ENCODE measurements around the gene POMGNT1. TPM values are rescaled to one million over a fixed set of nuclear protein-coding genes. Genes with fewer than 3 reads are reported as not detected.
A peak's percentile ranks its signal among the peaks of the same experiment; 100 is the strongest.
"Not testable (repeated sequence)": the region's sequence is repeated elsewhere in the genome, so short reads cannot be mapped to it uniquely, and the experiment has no call there.

Gene POMGNT1
- total and polyA plus RNA-seq, 5 donors from 2014 or later = 28.9 to 35.8 (median 32.5) TPM

DNA sequence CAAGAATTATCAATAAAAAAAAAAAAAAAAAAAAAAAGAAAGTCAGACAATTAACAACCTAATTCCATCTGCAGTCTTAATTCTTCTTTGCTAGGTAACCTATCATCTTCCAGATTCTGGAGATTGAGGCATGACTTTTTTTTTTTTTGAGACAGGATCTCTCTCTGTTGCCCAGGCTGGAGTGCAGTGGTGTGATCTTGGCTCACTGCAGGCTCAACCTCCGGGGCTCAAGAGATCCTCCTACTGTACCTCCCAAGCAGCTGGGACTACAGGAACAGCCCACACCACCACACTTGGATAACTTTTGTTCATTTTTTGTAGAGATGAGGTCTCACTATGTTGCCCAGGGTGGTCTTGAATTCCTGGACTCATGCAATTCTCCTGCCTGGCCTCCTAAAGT, 44.7 kb upstream of the POMGNT1 start:
- Mint-ChIP-seq H3K4me3 (no peak overlapping the region), H3K36me3 (no peaks in the 10 kb centered on the region), H3K27ac (no peak overlapping the region), H3K27me3 (peaks cover 4% of the 10 kb centered on the region), H3K4me1 (peaks cover 0 to 18% (median 9%) of the 10 kb centered on the region in 4 donors), H3K9me3 (peaks cover 0 to 2% (median 0%) of the 10 kb centered on the region in 7 donors)
- H3K36me3 ChIP-seq (ENCODE audit: control insufficient read depth, insufficient read depth, low read length) = no peaks in the 10 kb centered on the region
- H3K9me3 ChIP-seq (ENCODE audit: control insufficient read depth in 2 of 2, low read length in 2 of 2) = no peaks in the 10 kb centered on the region
- H3K4me3 ChIP-seq (ENCODE audit: low read depth, low read length) = no peak overlapping the region
- no peaks in the 10 kb centered on the region for H3K27me3 ChIP-seq (ENCODE audit: control insufficient read depth, insufficient read depth, low read length)
- DNase-seq (no peak), ATAC-seq (ENCODE audit: low read depth in 2 of 2) (no peak)
- H3K27ac ChIP-seq (ENCODE audit: insufficient read depth, low read length, poor library complexity, severe bottlenecking) = no peak overlapping the region
- H3K4me1 ChIP-seq (ENCODE audit: control insufficient read depth, insufficient read depth, low read length, poor library complexity, severe bottlenecking) = peaks cover 12% of the 10 kb centered on the region

DNA sequence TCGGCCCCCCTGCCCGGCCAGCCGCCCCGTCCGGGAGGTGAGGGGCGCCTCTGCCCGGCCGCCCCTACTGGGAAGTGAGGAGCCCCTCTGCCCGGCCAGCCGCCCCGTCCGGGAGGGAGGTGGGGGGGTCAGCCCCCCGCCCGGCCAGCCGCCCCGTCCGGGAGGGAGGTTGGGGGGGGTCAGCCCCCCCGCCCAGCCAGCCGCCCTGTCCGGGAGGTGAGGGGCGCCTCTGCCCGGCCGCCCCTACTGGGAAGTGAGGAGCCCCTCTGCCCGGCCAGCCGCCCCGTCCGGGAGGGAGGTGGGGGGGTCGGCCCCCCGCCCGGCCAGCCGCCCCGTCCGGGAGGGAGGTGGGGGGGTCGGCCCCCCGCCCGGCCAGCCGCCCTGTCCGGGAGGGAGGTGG, 43.5 kb upstream of the POMGNT1 start:
- not testable (repeated sequence) for H3K9me3 Mint-ChIP-seq; ATAC-seq (ENCODE audit: low read depth in 2 of 2); H3K27me3 Mint-ChIP-seq; H3K4me1 ChIP-seq (ENCODE audit: control insufficient read depth, insufficient read depth, low read length, poor library complexity, severe bottlenecking); DNase-seq; H3K27ac Mint-ChIP-seq; H3K4me3 ChIP-seq (ENCODE audit: low read depth, low read length); H3K4me3 Mint-ChIP-seq; H3K4me1 Mint-ChIP-seq; H3K9me3 ChIP-seq (ENCODE audit: control insufficient read depth in 2 of 2, low read length in 2 of 2); H3K27ac ChIP-seq (ENCODE audit: insufficient read depth, low read length, poor library complexity, severe bottlenecking); H3K36me3 Mint-ChIP-seq; H3K36me3 ChIP-seq (ENCODE audit: control insufficient read depth, insufficient read depth, low read length); H3K27me3 ChIP-seq (ENCODE audit: control insufficient read depth, insufficient read depth, low read length)

DNA sequence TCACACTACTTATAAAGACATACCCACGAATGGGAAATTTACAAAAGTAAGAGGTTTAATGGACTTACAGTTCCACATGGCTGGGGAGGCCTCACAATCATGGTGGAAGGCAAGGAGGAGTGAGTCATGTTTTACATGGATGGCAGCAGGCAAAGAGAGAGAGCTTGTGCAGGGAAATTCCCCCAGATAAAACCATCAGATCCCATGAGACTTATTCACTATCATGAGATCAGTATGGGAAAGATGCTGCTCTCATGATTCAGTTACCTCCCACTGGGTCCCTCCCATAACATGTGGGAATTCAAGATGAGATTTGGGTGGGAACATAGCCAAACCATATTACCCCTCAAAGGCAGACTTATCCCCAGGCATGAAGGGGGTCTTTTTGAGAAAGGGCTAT, 40.6 kb upstream of the POMGNT1 start:
- H3K27ac ChIP-seq (ENCODE audit: insufficient read depth, low read length, poor library complexity, severe bottlenecking); H3K36me3 Mint-ChIP-seq; H3K9me3 Mint-ChIP-seq; H3K4me3 Mint-ChIP-seq; ATAC-seq (ENCODE audit: low read depth in 2 of 2); H3K4me3 ChIP-seq (ENCODE audit: low read depth, low read length); H3K27me3 Mint-ChIP-seq; H3K27me3 ChIP-seq (ENCODE audit: control insufficient read depth, insufficient read depth, low read length); H3K36me3 ChIP-seq (ENCODE audit: control insufficient read depth, insufficient read depth, low read length); H3K9me3 ChIP-seq (ENCODE audit: control insufficient read depth in 2 of 2, low read length in 2 of 2); DNase-seq; H3K4me1 ChIP-seq (ENCODE audit: control insufficient read depth, insufficient read depth, low read length, poor library complexity, severe bottlenecking); H3K27ac Mint-ChIP-seq; H3K4me1 Mint-ChIP-seq: not testable (repeated sequence)

DNA sequence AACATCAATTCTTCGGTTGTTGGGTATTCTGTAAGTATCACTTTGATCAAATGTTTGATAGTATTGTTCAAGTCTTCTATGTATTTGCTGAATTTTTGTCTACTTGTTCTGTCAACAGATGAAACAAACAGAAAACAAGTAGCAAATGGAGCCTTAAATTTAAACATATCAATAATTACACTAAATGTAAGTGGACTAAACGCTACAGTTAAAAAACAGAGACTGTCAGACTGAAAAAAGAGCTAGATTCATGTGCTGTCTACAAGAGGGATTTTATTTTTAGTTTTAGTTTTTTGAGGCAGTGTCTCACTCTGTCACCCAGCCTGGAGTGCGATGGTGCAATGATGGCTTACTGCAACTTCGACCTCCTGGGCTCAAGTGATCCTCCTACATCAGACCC, 38.6 kb upstream of the POMGNT1 start:
- no peak overlapping the region for H3K4me3 ChIP-seq (ENCODE audit: low read depth, low read length)
- peaks cover 0 to 5% of the 10 kb centered on the region in 2 experiments for H3K9me3 ChIP-seq (ENCODE audit: control insufficient read depth in 2 of 2, low read length in 2 of 2)
- H3K4me3 Mint-ChIP-seq = no peak overlapping the region
- ATAC-seq (ENCODE audit: low read depth in 2 of 2) (no peak), DNase-seq (no peak)
- peaks cover 9% of the 10 kb centered on the region for H3K27me3 Mint-ChIP-seq
- no peaks in the 10 kb centered on the region for H3K36me3 Mint-ChIP-seq
- peaks cover 3% of the 10 kb centered on the region for H3K27me3 ChIP-seq (ENCODE audit: control insufficient read depth, insufficient read depth, low read length)
- no peak overlapping the region for H3K27ac ChIP-seq (ENCODE audit: insufficient read depth, low read length, poor library complexity, severe bottlenecking)
- peaks cover 0 to 3% (median 0%) of the 10 kb centered on the region in 7 donors for H3K9me3 Mint-ChIP-seq
- H3K4me1 ChIP-seq (ENCODE audit: control insufficient read depth, insufficient read depth, low read length, poor library complexity, severe bottlenecking) = no peaks in the 10 kb centered on the region
- H3K4me1 Mint-ChIP-seq = no peaks in the 10 kb centered on the region
- H3K36me3 ChIP-seq (ENCODE audit: control insufficient read depth, insufficient read depth, low read length) = no peaks in the 10 kb centered on the region
- no peak overlapping the region for H3K27ac Mint-ChIP-seq

DNA sequence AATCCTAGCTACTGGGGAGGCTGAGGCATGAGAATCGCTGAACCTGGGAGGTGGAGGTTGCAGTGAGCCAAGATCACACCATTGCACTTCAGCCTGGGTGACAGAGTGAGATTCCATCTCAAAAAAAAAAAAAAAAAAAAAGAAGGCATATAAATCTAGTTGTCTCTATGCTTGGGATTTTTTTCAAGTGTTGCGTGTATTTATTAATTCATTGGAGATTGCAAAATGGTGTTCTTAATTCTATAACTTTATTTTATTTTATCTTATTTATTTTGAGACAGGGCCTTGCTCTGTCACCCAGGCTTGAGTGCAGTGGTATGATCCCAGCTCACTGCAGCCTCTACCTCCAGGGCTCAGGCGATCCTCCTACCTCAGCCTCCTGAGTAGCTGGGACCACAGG, 33.0 kb upstream of the POMGNT1 start:
- H3K9me3 Mint-ChIP-seq; H3K27me3 Mint-ChIP-seq; H3K4me1 ChIP-seq (ENCODE audit: control insufficient read depth, insufficient read depth, low read length, poor library complexity, severe bottlenecking); H3K36me3 ChIP-seq (ENCODE audit: control insufficient read depth, insufficient read depth, low read length); H3K4me1 Mint-ChIP-seq; H3K27me3 ChIP-seq (ENCODE audit: control insufficient read depth, insufficient read depth, low read length); H3K27ac ChIP-seq (ENCODE audit: insufficient read depth, low read length, poor library complexity, severe bottlenecking); H3K27ac Mint-ChIP-seq; H3K36me3 Mint-ChIP-seq; H3K4me3 Mint-ChIP-seq; H3K9me3 ChIP-seq (ENCODE audit: control insufficient read depth in 2 of 2, low read length in 2 of 2); DNase-seq; H3K4me3 ChIP-seq (ENCODE audit: low read depth, low read length); ATAC-seq (ENCODE audit: low read depth in 2 of 2): not testable (repeated sequence)

DNA sequence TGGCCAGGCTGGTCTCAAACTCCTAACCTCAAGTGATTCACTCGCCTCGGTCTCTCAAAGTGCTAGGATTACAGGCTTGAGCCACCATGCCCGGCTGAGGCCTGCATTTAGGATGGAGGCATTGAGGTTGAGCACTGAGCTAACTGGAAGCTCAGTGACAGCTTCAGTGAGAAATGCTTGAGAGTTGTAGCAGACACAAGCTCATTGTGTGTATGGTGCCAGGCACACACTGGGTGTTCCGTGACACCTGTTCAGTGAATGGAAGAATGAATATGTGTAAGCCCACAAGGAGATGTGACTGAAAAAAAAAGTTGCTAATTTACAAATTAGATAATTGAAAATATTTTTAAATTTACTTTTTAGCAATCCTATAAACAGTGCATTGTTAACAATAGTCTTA, 26.7 kb upstream of the POMGNT1 start:
- Histone ChIP-seq H3K4me1 (ENCODE audit: control insufficient read depth, insufficient read depth, low read length, poor library complexity, severe bottlenecking) (no peaks in the 10 kb centered on the region), H3K27ac (ENCODE audit: insufficient read depth, low read length, poor library complexity, severe bottlenecking) (no peak overlapping the region), H3K27me3 (ENCODE audit: control insufficient read depth, insufficient read depth, low read length) (no peaks in the 10 kb centered on the region), H3K36me3 (ENCODE audit: control insufficient read depth, insufficient read depth, low read length) (no peaks in the 10 kb centered on the region), H3K4me3 (ENCODE audit: low read depth, low read length) (no peak overlapping the region), H3K9me3 (ENCODE audit: control insufficient read depth in 2 of 2, low read length in 2 of 2) (no peaks in the 10 kb centered on the region)
- Mint-ChIP-seq H3K27ac (no peak overlapping the region), H3K36me3 (no peaks in the 10 kb centered on the region), H3K4me1 (peaks cover 0 to 12% (median 2%) of the 10 kb centered on the region in 4 donors), H3K27me3 (peaks cover 8% of the 10 kb centered on the region), H3K9me3 (no peaks in the 10 kb centered on the region), H3K4me3 (no peak overlapping the region)
- ATAC-seq (ENCODE audit: low read depth in 2 of 2) (no peak), DNase-seq (no peak)

DNA sequence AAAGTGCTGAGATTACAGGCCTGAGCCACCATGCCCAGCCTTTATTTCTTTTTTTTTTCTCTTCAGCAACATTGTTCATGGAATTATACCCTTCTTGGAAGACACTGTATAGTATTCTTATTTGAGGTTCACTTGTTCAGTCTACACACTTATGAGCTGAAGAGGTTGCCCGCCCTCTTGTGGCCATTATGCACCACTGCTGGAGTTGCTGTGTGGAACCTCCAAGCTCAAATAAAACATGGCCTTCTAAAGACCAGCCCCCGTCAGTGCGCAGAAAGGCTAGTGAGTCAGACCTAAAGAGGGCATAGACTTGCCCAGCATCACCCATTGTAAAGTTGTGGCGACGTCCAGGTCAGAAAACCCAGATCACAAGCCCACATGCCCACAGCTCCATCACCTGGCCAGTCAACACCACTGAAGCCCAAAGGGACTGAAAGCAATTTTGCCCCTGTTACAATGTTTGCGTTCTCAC, 25.3 kb upstream of the POMGNT1 start:
- Histone ChIP-seq H3K4me1 (ENCODE audit: control insufficient read depth, insufficient read depth, low read length, poor library complexity, severe bottlenecking) (no peaks in the 10 kb centered on the region), H3K27ac (ENCODE audit: insufficient read depth, low read length, poor library complexity, severe bottlenecking) (no peak overlapping the region), H3K9me3 (ENCODE audit: control insufficient read depth in 2 of 2, low read length in 2 of 2) (no peaks in the 10 kb centered on the region), H3K4me3 (ENCODE audit: low read depth, low read length) (no peak overlapping the region), H3K36me3 (ENCODE audit: control insufficient read depth, insufficient read depth, low read length) (no peaks in the 10 kb centered on the region), H3K27me3 (ENCODE audit: control insufficient read depth, insufficient read depth, low read length) (no peaks in the 10 kb centered on the region)
- DNase-seq (peak; percentile 15 to 85 (median 46)), ATAC-seq (ENCODE audit: low read depth in 2 of 2) (peak; percentile 70 to 86)
- peaks cover 0 to 7% (median under 1%) of the 10 kb centered on the region in 4 donors for H3K4me1 Mint-ChIP-seq
- no peaks in the 10 kb centered on the region for H3K36me3 Mint-ChIP-seq
- no peaks in the 10 kb centered on the region for H3K9me3 Mint-ChIP-seq
- H3K27me3 Mint-ChIP-seq = peaks cover 5% of the 10 kb centered on the region
- H3K4me3 Mint-ChIP-seq = no peak overlapping the region
- H3K27ac Mint-ChIP-seq = peak overlapping the region in 1 of 3 donors; percentile 84

DNA sequence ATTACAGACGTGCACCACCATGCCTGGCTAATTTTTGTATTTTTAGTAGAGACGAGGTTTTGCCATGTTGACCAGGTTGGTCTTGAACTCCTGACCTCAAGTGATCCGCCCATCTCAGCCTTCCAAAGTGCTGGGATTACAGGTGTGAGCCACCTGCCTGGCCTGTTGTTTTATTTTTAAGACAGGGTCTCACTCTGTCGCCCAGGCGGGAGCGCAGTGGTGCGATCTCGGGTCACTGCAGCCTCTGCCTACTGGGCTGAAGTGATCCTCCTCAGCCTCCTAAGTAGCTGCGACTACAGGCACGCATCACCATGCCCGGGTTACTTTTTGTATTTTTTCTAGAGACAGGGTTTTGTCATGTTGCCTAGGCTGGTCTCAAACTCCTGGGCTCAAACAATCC, 24.8 kb upstream of the POMGNT1 start:
- not testable (repeated sequence) for H3K27me3 ChIP-seq (ENCODE audit: control insufficient read depth, insufficient read depth, low read length); DNase-seq; H3K27ac ChIP-seq (ENCODE audit: insufficient read depth, low read length, poor library complexity, severe bottlenecking); H3K9me3 Mint-ChIP-seq; H3K4me3 Mint-ChIP-seq; H3K36me3 ChIP-seq (ENCODE audit: control insufficient read depth, insufficient read depth, low read length); H3K4me3 ChIP-seq (ENCODE audit: low read depth, low read length); H3K36me3 Mint-ChIP-seq; H3K4me1 ChIP-seq (ENCODE audit: control insufficient read depth, insufficient read depth, low read length, poor library complexity, severe bottlenecking); H3K27ac Mint-ChIP-seq; H3K27me3 Mint-ChIP-seq; H3K4me1 Mint-ChIP-seq; ATAC-seq (ENCODE audit: low read depth in 2 of 2); H3K9me3 ChIP-seq (ENCODE audit: control insufficient read depth in 2 of 2, low read length in 2 of 2)

Data from CD4-positive, CD25-positive, alpha-beta regulatory T cell (primary cell).